Panc1 (cell line): Measurements from ENCODE around the gene CEL.

ENCODE experiments used
- POLR2AphosphoS5 ChIP-seq: IDR thresholded peaks from 2 replicates; pipeline ENCODE4 v1.6.1; 2012; ENCODE audit warnings: mild to moderate bottlenecking, low read depth, low read length, moderate library complexity
- SIN3A ChIP-seq: IDR thresholded peaks from 2 replicates; pipeline ENCODE4 v1.6.1; 2012; ENCODE audit warnings: low read depth, mild to moderate bottlenecking, low read length, moderate library complexity, borderline replicate concordance; ENCODE audit not compliant: insufficient read depth
- TF ChIP-seq, protein P1 (sequence below): fragments of 450-650 bp; IDR thresholded peaks from 2 replicates; pipeline ENCODE4 v1.5.1; 2017; ENCODE audit warnings: mild to moderate bottlenecking

DNA sequence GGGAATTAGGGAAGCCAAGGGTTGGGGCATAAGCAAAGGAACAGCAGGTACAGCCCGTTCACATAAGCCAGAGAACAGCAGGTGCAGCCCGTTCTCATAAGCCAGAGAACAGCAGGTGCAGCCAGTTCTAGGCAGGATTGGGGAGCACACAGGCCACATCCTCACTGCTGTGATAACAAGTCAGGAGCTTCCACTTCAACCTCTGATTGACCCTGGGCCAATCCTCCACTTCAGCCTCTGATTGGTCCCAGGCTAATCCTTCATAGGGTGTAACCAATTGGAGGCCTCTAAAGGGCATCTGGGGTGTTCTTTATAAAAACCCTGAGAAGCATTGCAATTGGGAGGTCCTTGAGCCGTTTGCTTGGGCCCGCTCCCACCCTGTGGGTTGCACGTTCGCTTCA, 27.5 kb downstream of the CEL start:
- TF ChIP-seq, protein P1, sequence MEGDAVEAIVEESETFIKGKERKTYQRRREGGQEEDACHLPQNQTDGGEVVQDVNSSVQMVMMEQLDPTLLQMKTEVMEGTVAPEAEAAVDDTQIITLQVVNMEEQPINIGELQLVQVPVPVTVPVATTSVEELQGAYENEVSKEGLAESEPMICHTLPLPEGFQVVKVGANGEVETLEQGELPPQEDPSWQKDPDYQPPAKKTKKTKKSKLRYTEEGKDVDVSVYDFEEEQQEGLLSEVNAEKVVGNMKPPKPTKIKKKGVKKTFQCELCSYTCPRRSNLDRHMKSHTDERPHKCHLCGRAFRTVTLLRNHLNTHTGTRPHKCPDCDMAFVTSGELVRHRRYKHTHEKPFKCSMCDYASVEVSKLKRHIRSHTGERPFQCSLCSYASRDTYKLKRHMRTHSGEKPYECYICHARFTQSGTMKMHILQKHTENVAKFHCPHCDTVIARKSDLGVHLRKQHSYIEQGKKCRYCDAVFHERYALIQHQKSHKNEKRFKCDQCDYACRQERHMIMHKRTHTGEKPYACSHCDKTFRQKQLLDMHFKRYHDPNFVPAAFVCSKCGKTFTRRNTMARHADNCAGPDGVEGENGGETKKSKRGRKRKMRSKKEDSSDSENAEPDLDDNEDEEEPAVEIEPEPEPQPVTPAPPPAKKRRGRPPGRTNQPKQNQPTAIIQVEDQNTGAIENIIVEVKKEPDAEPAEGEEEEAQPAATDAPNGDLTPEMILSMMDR = no peak
- TF ChIP-seq POLR2AphosphoS5 (no peak), SIN3A (no peak)
